HL-60/S4 treated with retinoic acid at 250 ng/mL for 4 days and 3 days (cell line): ENCODE measurements around the gene ATN1.

Source experiments
- in situ Hi-C: fragments of 300-500 bp; cut with MboI; formaldehyde crosslinking; loops from 2 replicates; pipeline ENCODE4 v1.7.0; 2022; ENCODE audit warnings: low sequenced_read_pairs

ATN1 gene

GRCh38 chr12:6968426-6968825 is 40.7 kb downstream of the ATN1 start:
- in situ Hi-C loops: no loop called here

- in situ Hi-C loops: no loop called here
These were observed 42.4 kb downstream of the ATN1 start for GRCh38 chr12:6970096-6970527.

GRCh38 chr12:6974180-6974579 is 46.4 kb downstream of the ATN1 start:
- in situ Hi-C loops: no loop called here

GRCh38 chr12:6975297-6976032 is 47.7 kb downstream of the ATN1 start:
- in situ Hi-C loops: no loop called here

GRCh38 chr12:6977653-6978052 is 49.9 kb downstream of the ATN1 start:
- in situ Hi-C loops: no loop called here

- in situ Hi-C loops: no loop called here
These were observed 50.4 kb downstream of the ATN1 start for GRCh38 chr12:6978188-6978587.

- in situ Hi-C loops: no loop called here
These were observed 50.9 kb downstream of the ATN1 start for GRCh38 chr12:6978611-6979011.

GRCh38 chr12:6979021-6979420 is 51.3 kb downstream of the ATN1 start:
- in situ Hi-C loops: no loop called here

- in situ Hi-C loops: no loop called here
These were observed 51.7 kb downstream of the ATN1 start for GRCh38 chr12:6979453-6979852.

- in situ Hi-C loops: no loop called here
These were observed 52.3 kb downstream of the ATN1 start for GRCh38 chr12:6980075-6980474.

- in situ Hi-C loops: no loop called here
These were observed 53.0 kb downstream of the ATN1 start for GRCh38 chr12:6980740-6981139.

- in situ Hi-C loops: no loop called here
These were observed 53.6 kb downstream of the ATN1 start for GRCh38 chr12:6981152-6982052.

- in situ Hi-C loops: no loop called here
These were observed 54.8 kb downstream of the ATN1 start for GRCh38 chr12:6982532-6982931.

GRCh38 chr12:6987956-6988553 is 60.3 kb downstream of the ATN1 start:
- in situ Hi-C loops: no loop called here
